22Rv1 (cell line): ENCODE data around the gene RCBTB2.

Source experiments
- ZFX ChIP-seq: fragments of 450-650 bp; IDR thresholded peaks from 2 replicates; pipeline ENCODE4 v1.6.1; 2017; ENCODE audit warnings: antibody characterized with exemption, borderline replicate concordance
- TF ChIP-seq, protein P1 (sequence below): fragments of 450-650 bp; IDR thresholded peaks from 2 replicates; pipeline ENCODE4 v1.5.1; 2017; ENCODE audit warnings: mild to moderate bottlenecking

DNA sequence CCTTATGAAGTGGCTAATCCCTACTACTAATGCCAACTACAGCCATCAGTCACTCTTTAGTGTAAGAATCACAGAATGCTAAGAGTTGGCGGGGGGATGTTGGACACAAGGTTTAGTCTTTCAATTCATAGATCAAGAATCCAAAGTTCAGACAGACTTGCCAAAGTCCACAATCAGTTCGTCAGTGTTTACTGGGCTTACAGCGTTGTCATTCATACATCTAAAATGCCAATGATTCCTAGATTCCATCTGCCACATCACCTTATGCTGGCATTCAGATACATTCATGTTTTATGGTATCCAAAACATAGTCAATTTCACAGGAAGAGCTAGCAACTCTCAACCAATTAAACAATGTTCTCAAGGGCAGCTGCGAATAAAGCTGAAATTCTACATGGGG lies 18.1 kb downstream of the RCBTB2 start:
- TF ChIP-seq, protein P1, sequence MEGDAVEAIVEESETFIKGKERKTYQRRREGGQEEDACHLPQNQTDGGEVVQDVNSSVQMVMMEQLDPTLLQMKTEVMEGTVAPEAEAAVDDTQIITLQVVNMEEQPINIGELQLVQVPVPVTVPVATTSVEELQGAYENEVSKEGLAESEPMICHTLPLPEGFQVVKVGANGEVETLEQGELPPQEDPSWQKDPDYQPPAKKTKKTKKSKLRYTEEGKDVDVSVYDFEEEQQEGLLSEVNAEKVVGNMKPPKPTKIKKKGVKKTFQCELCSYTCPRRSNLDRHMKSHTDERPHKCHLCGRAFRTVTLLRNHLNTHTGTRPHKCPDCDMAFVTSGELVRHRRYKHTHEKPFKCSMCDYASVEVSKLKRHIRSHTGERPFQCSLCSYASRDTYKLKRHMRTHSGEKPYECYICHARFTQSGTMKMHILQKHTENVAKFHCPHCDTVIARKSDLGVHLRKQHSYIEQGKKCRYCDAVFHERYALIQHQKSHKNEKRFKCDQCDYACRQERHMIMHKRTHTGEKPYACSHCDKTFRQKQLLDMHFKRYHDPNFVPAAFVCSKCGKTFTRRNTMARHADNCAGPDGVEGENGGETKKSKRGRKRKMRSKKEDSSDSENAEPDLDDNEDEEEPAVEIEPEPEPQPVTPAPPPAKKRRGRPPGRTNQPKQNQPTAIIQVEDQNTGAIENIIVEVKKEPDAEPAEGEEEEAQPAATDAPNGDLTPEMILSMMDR = no peak
- no peak for TF ChIP-seq ZFX
